WTC11 (cell line): ENCODE measurements around the gene BRIX1. TPM values are rescaled to one million over a fixed set of nuclear protein-coding genes. Genes with fewer than 3 reads are reported as not detected.

Source experiments
- ATAC-seq: fragments of 200-7000 bp; cut with Tn5 transposase; 2 replicates; pipeline ENCODE4 v1.10.0; 2021; ENCODE audit warnings: mild to moderate bottlenecking, moderate library complexity
- CTCF ChIA-PET: fragments of 300-600 bp; sonication (Branson Sonifier 250); formaldehyde crosslinking; loops from one replicate; lab custom pipeline; 2021; ENCODE audit warnings: antibody characterized with exemption; lab: Charles Lee
- POLR2A ChIA-PET: fragments of 350-600 bp; sonication (Branson Sonifier 250); formaldehyde crosslinking; loops from one replicate; lab custom pipeline; 2021; ENCODE audit warnings: antibody characterized with exemption; lab: Charles Lee
- DNase-seq: peaks from one replicate; pipeline ENCODE4 v3.0.0; 2021; ENCODE audit warnings: low spot score
- H3K27ac Mint-ChIP-seq: 2 replicates; pipeline ENCODE4 v1.8.0; 2021; ENCODE audit warnings: mixed read lengths
- H3K27me3 Mint-ChIP-seq: 2 replicates; pipeline ENCODE4 v1.8.0; 2021; ENCODE audit warnings: low read depth, mild to moderate bottlenecking, moderate library complexity, mixed read lengths
- H3K36me3 Mint-ChIP-seq: 2 replicates; pipeline ENCODE4 v1.8.0; 2021; ENCODE audit warnings: mixed read lengths
- H3K4me1 Mint-ChIP-seq: 2 replicates; pipeline ENCODE4 v1.8.0; 2022; ENCODE audit warnings: mixed read lengths
- H3K4me3 Mint-ChIP-seq: 2 replicates; pipeline ENCODE4 v1.8.0; 2021; ENCODE audit warnings: mild to moderate bottlenecking, moderate library complexity, mixed read lengths
- H3K9me3 Mint-ChIP-seq: 2 replicates; pipeline ENCODE4 v1.8.0; 2021; ENCODE audit warnings: mixed read lengths
- CREB1 ChIP-seq: sonication (generic); formaldehyde crosslinking; IDR thresholded peaks from 2 replicates; pipeline ENCODE4 v1.8.0; 2023; ENCODE audit warnings: mild to moderate bottlenecking, missing genetic modification reagents
- E2F1 ChIP-seq: sonication (generic); formaldehyde crosslinking; IDR thresholded peaks from 2 replicates; pipeline ENCODE4 v1.8.0; 2022; ENCODE audit warnings: mild to moderate bottlenecking, missing genetic modification reagents
- EMX1 ChIP-seq: fragments of 250-450 bp; sonication (Bioruptor Pico); IDR thresholded peaks from 2 replicates; pipeline ENCODE4 v1.8.0; 2021; ENCODE audit warnings: mild to moderate bottlenecking
- FOXJ3 ChIP-seq: sonication (generic); formaldehyde crosslinking; IDR thresholded peaks from 2 replicates; pipeline ENCODE4 v1.9.0; 2021; ENCODE audit warnings: missing genetic modification reagents, mild to moderate bottlenecking, borderline replicate concordance
- FOXK1 ChIP-seq: sonication (generic); formaldehyde crosslinking; IDR thresholded peaks from 2 replicates; pipeline ENCODE4 v1.8.0; 2022; ENCODE audit warnings: mild to moderate bottlenecking, moderate library complexity, missing genetic modification reagents
- GABPB1 ChIP-seq: sonication (generic); formaldehyde crosslinking; IDR thresholded peaks from 2 replicates; pipeline ENCODE4 v1.8.1; 2023; ENCODE audit warnings: mild to moderate bottlenecking, missing genetic modification reagents
- HMGXB4 ChIP-seq: sonication (generic); formaldehyde crosslinking; IDR thresholded peaks from 2 replicates; pipeline ENCODE4 v1.8.1; 2023; ENCODE audit warnings: mild to moderate bottlenecking, moderate library complexity, missing genetic modification reagents
- IRF1 ChIP-seq: sonication (generic); formaldehyde crosslinking; IDR thresholded peaks from 2 replicates; pipeline ENCODE4 v1.8.0; 2023; ENCODE audit warnings: missing genetic modification reagents
- IRF2 ChIP-seq: sonication (generic); formaldehyde crosslinking; IDR thresholded peaks from 2 replicates; pipeline ENCODE4 v1.8.0; 2022; ENCODE audit warnings: low read depth, missing genetic modification reagents, borderline replicate concordance
- MYBL2 ChIP-seq: sonication (generic); formaldehyde crosslinking; IDR thresholded peaks from 2 replicates; pipeline ENCODE4 v1.8.1; 2023; ENCODE audit warnings: mild to moderate bottlenecking, moderate library complexity, missing genetic modification reagents
- NFYB ChIP-seq: sonication (generic); formaldehyde crosslinking; conservative IDR thresholded peaks from 2 replicates; pipeline ENCODE4 v1.8.0; 2022; ENCODE audit warnings: low read depth, missing genetic modification reagents
- NR1H2 ChIP-seq: sonication (generic); formaldehyde crosslinking; IDR thresholded peaks from 2 replicates; pipeline ENCODE4 v1.9.0; 2021; ENCODE audit warnings: mild to moderate bottlenecking, moderate library complexity, missing genetic modification reagents
- NR2C2 ChIP-seq: sonication (generic); formaldehyde crosslinking; IDR thresholded peaks from 2 replicates; pipeline ENCODE4 v1.8.0; 2022; ENCODE audit warnings: mild to moderate bottlenecking, missing genetic modification reagents
- NR3C1 ChIP-seq: sonication (generic); formaldehyde crosslinking; conservative IDR thresholded peaks from 2 replicates; pipeline ENCODE4 v1.8.1; 2023; ENCODE audit warnings: low read depth, mild to moderate bottlenecking, missing genetic modification reagents
- PRRX2 ChIP-seq: fragments of 250-450 bp; sonication (Bioruptor Pico); IDR thresholded peaks from 2 replicates; pipeline ENCODE4 v1.8.0; 2021; ENCODE audit warnings: mild to moderate bottlenecking
- TEAD1 ChIP-seq: sonication (generic); formaldehyde crosslinking; IDR thresholded peaks from 2 replicates; pipeline ENCODE4 v1.8.0; 2022; ENCODE audit warnings: mild to moderate bottlenecking, missing genetic modification reagents
- USF1 ChIP-seq: sonication (generic); formaldehyde crosslinking; IDR thresholded peaks from 2 replicates; pipeline ENCODE4 v1.8.0; 2022; ENCODE audit warnings: mild to moderate bottlenecking, missing genetic modification reagents
- ZBTB21 ChIP-seq: sonication (generic); formaldehyde crosslinking; IDR thresholded peaks from 2 replicates; pipeline ENCODE4 v1.8.1; 2023; ENCODE audit warnings: mild to moderate bottlenecking, missing genetic modification reagents, borderline replicate concordance
- ZNF121 ChIP-seq: sonication (generic); formaldehyde crosslinking; IDR thresholded peaks from 2 replicates; pipeline ENCODE4 v1.8.0; 2023; ENCODE audit warnings: missing genetic modification reagents
- ZNF416 ChIP-seq: fragments of 250-450 bp; sonication (Bioruptor Pico); IDR thresholded peaks from 2 replicates; pipeline ENCODE4 v1.9.0; 2021; ENCODE audit warnings: mild to moderate bottlenecking, inconsistent platforms
- ZNF425 ChIP-seq: fragments of 250-450 bp; sonication (Bioruptor Pico); conservative IDR thresholded peaks from 2 replicates; pipeline ENCODE4 v1.9.0; 2021; ENCODE audit warnings: mild to moderate bottlenecking
- total RNA-seq: library from RNA; stranded (reverse); gene quantifications from 3 replicates; pipeline ENCODE4 v1.2.3, GENCODE V29; 2021

BRIX1 gene
- total RNA-seq, 1 experiment from 2014 or later, result 57.3 TPM

- TF ChIP-seq ZNF416 (CRISPR knock-in tag) (no peak), USF1 (CRISPR knock-in tag) (no peak), ZNF425 (CRISPR knock-in tag) (no peak), HMGXB4 (CRISPR knock-in tag) (no peak), PRRX2 (CRISPR knock-in tag) (no peak), NR3C1 (CRISPR knock-in tag) (no peak), TEAD1 (CRISPR knock-in tag) (no peak), NR1H2 (CRISPR knock-in tag) (no peak), NFYB (CRISPR knock-in tag) (no peak), EMX1 (CRISPR knock-in tag) (no peak), GABPB1 (CRISPR knock-in tag) (no peak), FOXK1 (CRISPR knock-in tag) (no peak), IRF2 (CRISPR knock-in tag) (no peak)
Measured at GRCh38 chr5:34867660-34868059, 47.9 kb upstream of the BRIX1 start.

GRCh38 chr5:34868791-34869190 lies 46.7 kb upstream of the BRIX1 start:
- POLR2A ChIA-PET, result interaction anchor here (1.2 kb wide), 1 partner anchor 30 kb away, joined by 4 read pairs; no protein-coding TSS in a partner anchor
- H3K27ac Mint-ChIP-seq, result no peak overlapping the region
- H3K9me3 Mint-ChIP-seq, result no peaks in the 10 kb centered on the region
- DNase-seq (no peak), ATAC-seq (no peak)
- peaks cover 43% of the 10 kb centered on the region for H3K4me1 Mint-ChIP-seq
- CTCF ChIA-PET, result no interaction called here
- no peaks in the 10 kb centered on the region; the same call in 1 of the 2 replicates for H3K36me3 Mint-ChIP-seq
- H3K27me3 Mint-ChIP-seq, result no peaks in the 10 kb centered on the region
- no peak overlapping the region for H3K4me3 Mint-ChIP-seq
- TF ChIP-seq CREB1 (CRISPR knock-in tag) (no peak), ZNF121 (CRISPR knock-in tag) (no peak), NR2C2 (CRISPR knock-in tag) (no peak), IRF1 (CRISPR knock-in tag) (no peak), MYBL2 (CRISPR knock-in tag) (no peak), TEAD1 (CRISPR knock-in tag) (no peak), HMGXB4 (CRISPR knock-in tag) (no peak), E2F1 (no peak), FOXJ3 (no peak), ZNF425 (CRISPR knock-in tag) (no peak), PRRX2 (CRISPR knock-in tag) (no peak), ZNF416 (CRISPR knock-in tag) (no peak), NR3C1 (CRISPR knock-in tag) (no peak), ZBTB21 (no peak)
- TF ChIP-seq, all 79 proteins: peak for 0

More at GRCh38 chr5:34867660-34868059, 47.9 kb upstream of the BRIX1 start:
- Mint-ChIP-seq H3K4me1 (peaks cover 50% of the 10 kb centered on the region), H3K27me3 (no peaks in the 10 kb centered on the region), H3K27ac (peak overlapping the region; percentile 40), H3K36me3 (no peaks in the 10 kb centered on the region; the same call in 1 of the 2 replicates), H3K9me3 (no peaks in the 10 kb centered on the region), H3K4me3 (no peak overlapping the region)
- ChIA-PET POLR2A (no interaction called here), CTCF (no interaction called here)
- ATAC-seq (no peak), DNase-seq (no peak)
